Activated T-helper 9 cell treated with anti-CD3 and anti-CD28 coated beads, Interleukin-2, amount 50 U/mL, for 16 hours (primary cell): ENCODE results near the gene MARCHF9.

Source experiments
- DNase-seq: peaks from one replicate; pipeline ENCODE4 v3.0.0-alpha.2; 2020; ENCODE audit warnings: low read depth

The MARCHF9 gene

DNA sequence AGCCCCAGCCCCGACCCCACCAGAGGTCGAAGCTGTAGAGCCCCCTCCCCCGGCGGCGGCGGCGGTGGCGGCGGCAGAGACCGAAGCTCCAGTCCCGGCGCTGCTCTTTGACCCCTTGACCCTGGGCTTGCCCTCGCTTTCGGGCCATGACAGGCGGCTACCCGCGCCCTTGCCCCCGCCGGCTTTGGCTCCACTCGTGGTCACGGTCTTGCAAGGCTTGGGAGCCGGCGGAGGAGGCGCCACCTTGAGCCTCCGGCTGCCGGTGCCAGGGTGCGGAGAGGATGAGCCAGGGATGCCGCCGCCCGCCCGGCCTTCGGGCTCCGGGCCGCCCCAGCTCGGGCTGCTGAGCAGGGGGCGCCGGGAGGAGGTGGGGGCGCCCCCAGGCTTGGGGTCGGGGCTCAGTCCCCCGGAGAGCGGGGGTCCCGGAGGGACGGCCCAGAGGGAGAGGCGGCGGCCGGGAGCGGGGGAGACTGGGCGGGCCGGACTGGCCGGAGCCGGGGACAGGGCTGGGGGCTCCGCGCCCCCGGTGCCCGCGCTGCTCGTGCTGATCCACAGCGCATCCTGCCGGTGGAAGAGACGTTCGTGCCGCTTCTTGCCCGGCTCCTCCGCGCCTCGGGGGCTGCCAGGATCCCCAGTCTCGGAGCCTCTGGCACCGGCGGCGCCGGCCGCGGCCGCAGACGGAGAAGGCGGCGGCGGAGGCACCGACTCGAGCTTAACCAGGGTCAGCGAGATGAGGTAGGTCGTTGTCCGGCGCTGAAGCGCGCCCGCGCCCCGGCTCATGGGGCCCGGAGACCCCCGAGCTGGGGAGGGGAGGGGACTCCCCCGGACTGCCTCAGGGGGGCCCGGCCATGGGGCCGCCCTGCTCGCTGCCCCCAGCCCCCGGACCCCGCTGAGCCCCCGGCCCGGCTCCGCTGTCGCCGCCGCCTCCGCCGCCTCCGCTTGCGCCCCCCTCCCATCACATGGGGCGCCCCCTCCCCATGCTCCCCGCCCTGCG, 17.1 kb upstream of the MARCHF9 start:
- no peak for DNase-seq

DNA sequence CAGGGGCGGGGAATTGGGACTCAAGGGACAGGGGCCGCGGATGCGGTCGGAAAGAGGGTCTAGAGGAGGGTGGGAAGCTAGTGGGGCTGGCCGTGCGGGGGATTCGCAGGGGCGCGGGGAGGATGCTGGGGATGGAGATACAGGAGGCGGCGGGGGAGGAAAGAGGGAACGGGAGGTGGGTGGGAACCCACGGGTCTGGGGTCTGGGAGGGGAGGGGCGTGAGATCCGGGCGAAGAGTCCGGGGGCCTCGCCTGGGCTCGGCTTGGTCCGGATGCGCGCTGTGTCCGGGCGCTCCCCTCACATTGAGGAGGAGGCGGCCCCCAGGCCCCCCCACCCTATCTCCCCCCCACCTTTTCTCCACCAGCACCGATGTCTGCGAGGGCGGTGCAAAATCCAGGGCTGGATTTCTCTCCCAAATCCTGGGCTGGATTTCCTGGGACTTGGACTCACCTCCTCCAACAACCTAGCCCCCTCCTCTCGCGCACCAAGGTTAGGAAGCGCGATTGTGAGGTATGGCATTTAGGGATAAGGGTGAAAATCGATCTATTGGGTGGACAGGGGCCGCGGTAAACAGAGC, 16.2 kb upstream of the MARCHF9 start, which contains the start of gene AGAP2:
TSS of gene AGAP2 (minus strand) at position 82 of the 577 bp plus-strand sequence. CDS start 496 bp downstream, outside the sequence.
- no peak for DNase-seq

DNA sequence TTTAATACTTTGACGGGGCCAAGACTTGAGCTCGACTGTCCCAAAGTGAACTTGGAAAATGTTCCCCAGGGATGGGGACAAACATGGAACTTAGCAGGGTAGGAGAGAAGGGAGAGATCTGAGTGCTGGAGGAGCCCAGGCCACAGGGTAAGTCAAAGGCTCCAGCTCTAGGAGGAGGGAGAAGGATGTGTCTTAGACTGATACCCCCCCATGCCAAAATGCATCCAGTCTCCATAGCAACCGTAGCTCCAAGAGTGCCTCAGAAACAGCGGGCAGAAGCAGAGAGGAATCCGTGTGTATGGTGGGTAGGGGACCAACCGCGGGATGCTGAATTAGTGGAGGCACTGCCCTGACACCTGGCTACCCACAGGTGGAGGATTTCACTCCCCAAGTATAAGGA, 15.5 kb upstream of the MARCHF9 start:
- no peak for DNase-seq

DNA sequence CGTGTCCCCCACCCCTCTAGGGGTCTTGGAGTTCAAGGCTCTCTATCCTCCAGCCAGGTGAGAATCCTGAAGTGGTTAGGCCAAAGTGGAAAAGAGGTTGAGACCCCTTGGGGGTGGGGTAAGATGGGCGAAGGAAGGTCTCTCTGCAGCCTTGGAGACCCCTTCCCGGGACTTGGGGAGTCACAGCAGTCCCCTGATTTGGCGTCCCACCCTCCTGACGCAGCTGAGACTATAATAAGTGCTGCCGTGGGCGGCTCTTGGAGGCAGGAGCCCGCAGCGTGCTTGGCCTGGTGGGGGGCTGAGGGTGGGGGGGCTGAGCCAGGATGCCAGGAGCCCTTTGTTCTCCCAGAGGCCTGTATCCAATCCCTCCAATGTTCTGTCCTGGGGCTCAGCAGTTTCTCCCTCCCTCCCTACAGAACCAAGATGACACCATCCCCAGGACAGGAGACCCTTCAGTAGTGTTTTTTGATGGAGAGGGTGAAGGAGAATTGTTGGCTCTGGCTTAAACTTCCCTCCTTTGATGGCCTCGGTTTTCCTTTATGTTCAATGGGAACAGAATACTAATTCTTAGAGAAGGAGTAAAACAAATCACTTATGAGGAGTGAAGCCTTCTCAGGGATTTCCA, 14.9 kb upstream of the MARCHF9 start:
- no peak for DNase-seq

DNA sequence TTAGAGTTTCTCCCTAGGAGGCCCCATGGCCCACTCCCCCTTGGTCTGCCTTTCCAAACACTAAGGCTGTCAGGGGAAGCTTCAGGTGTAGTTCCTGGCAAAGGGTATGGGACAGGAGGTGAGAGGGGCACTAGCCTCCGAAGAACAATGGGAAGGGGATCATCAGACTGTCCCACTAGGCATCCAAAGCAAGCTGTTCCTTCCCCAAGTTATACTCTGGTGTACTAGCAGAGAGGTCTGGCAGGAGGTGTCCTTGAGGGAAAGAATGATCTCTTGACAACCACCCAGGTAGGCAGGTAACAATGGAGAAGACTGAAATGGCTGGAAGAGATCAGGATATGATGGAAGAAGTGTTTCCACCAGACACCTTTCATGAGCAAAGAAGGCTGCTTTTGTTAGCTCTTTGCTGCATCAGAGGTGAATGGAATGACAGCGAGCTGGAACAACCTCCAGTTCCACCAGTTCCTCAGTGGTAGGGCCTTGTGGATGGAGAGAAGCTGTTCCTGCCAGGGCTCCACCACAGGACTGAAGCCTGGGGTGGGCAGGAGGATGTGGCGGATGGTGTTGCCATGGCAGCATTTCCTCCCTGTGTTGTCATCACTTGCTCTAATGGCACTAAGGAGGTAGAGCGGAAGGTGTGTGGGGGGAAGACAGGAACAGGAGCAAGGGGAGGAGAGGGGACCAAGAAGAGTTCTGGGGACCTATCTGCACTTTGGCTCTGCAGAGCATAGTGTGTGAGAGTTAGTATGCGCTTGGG, 14.1 kb upstream of the MARCHF9 start:
- peak; percentile 59 for DNase-seq

DNA sequence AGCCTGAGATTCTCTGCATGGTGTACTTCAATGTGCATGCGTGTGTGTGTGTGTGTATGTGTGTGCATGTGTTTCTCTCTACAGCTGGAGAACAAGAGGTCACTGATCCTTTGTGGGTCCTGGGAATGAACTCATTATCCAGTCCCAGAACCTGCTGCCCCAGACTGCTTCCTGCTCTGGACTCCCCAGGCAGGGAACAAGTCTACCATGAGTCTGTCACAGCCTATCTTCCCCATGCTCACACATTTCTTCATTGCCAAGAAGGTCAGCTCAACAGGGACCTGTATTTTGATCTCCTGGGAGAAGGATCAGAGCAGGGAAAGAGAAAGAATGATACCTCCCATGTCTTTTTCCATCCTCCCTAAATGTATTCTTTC, 13.5 kb upstream of the MARCHF9 start:
- no peak for DNase-seq

DNA sequence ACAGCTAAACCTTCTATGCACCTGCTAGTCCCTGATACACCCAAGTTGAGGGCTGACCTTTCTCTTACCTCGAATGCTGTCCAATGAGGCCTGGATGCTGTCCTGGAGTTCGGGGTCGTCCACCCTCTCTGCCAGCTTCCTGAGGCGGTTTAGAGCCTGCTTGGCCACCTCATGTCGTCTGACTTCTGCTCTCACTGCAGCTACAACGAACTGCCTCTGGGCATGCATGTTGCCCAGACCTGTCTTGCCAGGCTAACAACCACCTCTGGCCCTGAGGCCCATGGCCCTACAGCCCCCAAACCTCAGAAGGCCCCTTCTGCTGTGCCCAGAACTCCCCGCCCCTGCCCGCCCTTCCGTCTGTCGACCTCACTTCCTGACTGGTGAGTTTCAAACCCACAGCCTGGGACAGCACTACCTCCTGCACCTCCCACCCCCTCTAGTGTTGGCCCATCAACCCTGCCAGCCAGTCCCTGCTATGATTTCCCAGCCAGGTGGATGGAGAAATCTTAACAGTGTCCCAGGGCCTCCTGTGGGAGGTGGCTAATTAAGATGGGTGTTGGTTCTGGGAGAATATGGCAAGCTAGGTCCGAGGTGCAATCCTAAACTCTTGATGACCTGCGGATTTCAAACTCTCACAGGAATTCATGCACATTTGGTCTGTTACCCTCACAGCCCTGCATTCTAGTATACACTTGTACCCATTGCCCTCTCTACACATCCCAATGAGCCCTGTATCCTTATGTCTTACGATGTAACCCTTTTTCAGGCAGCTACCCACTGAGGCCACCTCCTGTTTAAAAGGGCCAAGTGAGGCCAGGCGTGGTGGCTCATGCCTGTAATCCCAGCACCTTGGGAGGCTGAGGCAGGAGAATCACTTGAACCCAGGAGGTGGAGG, 12.8 kb upstream of the MARCHF9 start:
- peak; percentile 65 for DNase-seq

DNA sequence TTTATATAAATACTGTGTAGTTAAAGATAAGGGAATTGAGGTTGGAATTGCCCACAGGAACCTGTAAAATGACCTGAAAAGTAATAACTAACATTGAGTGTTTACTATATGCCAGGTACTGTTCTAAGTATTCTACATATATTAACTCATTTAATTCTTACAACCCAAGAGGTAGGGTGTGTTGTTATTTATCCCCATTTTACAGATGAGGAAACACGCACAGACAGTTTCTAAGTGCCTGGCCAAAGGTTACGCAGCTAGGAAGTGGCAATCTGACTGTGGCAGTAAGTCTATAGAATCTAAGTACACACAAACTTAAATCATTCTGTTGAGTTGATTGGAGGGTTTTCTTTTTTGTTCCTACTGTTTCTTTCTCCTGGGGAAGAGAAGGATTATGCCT, 11.1 kb upstream of the MARCHF9 start:
- no peak for DNase-seq

DNA sequence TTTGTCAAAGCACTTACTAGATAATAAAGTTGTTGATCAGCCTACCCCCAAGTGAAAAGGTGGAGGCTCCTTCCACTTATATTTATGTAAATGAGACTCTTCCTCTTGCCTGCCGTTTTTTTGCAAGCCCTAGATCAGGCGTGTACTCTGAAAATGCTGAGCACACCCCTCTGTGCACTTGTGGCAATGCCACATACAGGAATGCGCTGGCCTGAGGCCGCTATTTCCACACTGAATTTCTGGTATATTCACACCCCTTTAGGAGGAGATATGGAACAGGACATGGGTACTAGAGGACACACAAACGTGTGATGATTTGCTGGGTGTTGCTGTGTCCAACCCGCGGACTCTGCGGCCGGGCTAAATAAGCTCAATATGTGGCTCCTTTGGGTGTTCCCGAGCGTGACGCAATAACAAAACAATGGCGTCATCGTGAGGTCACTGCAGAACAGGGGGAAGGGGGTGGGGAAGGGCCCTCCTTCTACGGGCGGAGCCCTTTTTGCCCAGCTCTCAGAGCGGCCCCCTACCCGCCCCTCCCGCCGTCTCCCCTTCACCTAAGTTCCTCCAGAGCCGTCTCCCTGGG, 10.6 kb upstream of the MARCHF9 start:
- peak; percentile 54 for DNase-seq

DNA sequence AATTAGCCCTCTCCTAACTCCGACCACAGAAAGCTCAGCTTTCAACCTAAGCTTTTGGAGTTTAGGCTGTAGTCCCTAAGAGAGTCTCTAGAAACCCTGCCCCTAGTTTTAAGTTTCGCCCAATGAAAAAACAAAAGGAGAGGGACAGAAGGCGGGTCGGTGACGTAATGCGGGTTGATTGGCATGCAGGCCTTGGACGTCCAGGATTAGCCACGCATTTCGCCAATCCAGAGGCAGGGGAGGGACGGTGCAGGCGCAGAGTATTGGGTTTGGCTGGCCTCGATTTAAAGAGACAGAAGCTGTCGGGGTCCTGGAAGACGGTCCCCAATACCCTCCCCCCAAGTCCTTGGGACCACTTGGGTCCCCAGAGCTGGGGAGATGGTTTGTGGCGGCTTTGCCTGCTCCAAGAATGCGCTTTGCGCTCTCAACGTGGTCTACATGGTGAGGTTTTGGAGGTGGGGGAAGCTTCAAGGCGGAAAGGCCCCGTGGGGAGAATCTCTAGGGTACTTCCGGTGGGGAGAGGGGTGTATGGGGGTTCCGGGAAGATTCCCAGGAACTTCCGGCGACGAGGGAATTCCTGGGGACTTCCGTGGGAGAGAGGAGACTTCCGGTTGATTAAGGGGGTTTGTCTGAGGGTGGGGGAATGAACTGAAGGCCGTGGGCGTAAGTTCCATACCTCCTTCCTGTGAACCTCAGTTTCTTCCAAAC, 10.0 kb upstream of the MARCHF9 start, which contains the start of gene TSPAN31:
TSS of gene TSPAN31 (plus strand) at position 263 of the 708 bp plus-strand sequence. CDS start at position 379, 116 bp downstream.
- DNase-seq = peak; percentile 89

DNA sequence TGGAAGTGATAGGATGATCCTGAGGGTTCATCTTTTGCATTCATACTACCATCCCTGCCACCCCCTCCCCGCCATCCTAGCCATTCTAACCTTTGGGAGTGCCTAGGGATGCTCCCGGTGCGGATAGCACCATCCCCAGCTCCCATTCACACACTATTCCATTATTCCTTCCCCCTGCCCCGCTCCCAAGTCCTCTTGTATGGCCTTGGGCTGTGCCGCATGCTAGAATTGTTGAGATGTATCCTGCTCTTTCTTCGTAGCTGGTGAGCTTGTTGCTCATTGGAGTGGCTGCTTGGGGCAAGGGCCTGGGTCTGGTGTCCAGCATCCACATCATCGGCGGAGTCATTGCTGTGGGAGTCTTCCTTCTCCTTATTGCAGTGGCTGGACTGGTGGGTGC, 9.4 kb upstream of the MARCHF9 start:
- no peak for DNase-seq

DNA sequence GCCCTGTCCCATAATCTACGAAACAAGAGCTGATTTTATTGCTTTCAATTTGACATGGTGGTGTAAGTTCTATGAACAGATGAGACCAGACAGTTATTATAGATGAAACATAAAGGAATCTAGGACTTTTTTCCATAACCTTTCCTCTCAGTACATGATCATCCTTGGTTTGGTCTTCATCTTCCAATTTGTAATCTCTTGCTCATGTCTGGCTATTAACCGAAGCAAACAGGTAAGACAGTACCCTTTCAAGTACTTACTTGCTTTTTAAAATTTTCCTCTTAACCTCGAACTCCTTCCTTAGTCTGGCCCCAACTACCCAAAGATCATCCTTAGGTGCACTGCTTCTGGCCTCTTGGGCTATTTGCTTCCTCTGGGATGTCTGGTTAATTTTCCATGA, 8.9 kb upstream of the MARCHF9 start:
- no peak for DNase-seq

DNA sequence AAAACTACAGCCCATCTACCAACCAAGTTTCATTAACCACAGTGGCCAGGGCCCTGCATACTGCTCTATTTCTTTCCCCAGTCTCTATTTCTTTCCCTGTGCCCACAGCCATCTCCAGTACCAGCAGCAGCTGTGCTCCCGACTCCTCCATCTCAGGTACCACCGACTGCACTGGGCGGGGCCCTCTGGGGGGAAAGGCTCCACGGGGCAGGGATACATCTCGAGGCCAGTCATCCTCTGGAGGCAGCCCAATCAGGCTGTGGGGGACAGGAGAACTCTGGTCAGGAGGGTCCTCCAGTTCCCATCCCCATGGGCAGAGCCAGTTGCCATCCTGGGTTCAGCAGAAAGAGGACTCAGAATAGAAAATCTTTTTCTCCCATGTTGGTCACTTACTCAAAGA, 5.8 kb upstream of the MARCHF9 start:
- DNase-seq = no peak

DNA sequence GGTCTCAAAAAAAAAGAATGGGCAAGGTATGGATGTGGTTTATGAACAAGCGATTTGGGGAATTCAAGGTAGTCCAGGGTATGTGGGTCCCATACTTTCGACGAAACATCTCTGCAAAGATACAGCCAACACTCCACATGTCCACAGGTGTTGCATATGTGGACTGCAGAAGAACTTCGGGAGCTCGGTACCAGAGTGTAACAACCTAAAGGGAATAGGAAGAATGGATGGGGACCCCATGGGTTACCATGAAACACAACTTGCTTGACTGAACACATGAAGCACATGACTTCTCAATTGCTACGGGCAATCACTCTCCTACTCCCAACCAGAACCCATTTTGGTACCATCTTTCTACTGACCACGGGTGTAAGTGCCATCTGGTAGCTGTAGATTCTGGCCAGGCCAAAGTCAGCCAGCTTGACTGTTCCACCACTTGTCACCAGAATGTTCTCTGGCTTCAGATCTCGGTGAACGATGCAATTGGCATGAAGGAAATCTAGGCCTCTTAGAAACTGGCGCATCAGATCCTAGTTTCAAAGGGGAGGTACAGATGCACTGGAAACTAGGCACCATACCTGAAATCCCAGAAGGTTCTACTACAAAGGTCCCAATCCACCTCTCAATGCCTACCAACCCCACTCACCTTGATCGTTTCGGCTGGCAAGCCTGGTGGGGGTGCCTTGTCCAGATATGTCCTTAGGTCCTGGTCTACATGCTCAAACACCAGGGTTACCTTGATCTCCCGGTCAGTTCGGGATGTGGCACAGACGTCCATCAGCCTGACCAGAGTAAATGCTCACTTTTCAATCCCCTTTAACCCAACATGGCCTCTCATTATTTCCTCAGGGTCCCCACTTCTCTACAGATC, 4.1 kb upstream of the MARCHF9 start:
- no peak for DNase-seq

DNA sequence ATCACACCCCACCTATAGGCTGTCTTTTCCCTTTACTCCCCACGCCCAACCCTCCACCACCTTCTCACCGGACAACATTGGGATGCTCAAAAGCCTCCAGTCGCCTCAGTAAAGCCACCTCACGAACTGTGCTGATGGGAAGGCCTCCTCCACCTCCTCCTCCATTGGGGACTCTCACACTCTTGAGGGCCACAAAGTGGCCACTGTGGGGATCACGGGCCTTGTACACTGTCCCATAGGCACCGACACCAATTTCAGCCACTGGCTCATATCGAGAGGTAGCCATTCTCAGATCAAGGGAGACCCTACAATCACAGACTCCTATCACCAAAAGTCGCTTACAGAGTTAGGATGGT, 3.5 kb upstream of the MARCHF9 start:
- no peak for DNase-seq

DNA sequence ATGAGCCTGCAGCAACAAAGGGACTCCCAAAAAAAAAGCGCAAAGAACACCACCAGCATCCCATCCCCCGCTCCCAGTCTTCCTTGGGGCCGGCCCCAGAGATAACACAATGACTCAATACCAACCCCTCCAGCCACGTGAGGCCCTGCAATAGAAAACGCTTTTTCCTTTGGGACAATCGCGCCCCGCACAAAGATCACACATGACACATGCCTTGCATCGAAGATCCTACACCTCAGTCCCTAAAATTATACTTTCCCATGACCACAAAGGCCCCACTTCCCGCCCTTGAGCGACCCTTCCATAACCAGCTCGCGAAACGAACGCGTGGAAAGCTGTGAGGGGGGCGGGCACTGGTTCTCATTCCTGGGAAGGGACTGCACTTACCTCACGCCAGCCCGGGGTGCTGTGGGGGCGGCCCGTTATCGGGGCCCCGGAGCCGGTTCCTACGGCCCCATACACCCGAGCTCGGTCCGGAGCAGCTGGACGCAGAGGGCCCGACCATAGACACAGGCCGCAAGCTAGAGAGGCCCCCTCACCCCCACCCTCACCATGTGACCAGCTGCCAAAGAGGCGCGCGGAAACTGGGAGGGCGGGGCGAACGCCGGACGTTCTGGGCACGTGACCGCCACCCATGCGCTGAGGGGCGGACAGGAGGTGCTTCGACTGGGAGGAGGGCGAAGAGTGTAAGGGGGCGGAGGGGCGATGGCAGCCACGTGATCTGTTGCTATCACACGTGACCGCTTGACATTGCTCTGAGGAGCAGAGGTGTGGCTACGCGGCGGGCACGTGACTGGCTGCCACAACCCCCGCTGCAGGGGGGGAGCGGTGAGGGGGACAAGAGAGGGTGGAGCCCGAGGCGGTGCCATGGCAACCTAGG, 2.9 kb upstream of the MARCHF9 start, which contains the start of gene CDK4:
TSS of gene CDK4 (minus strand) at position 523 of the 880 bp plus-strand sequence. CDS start 593 bp downstream, outside the sequence.
- DNase-seq = peak; percentile 97

DNA sequence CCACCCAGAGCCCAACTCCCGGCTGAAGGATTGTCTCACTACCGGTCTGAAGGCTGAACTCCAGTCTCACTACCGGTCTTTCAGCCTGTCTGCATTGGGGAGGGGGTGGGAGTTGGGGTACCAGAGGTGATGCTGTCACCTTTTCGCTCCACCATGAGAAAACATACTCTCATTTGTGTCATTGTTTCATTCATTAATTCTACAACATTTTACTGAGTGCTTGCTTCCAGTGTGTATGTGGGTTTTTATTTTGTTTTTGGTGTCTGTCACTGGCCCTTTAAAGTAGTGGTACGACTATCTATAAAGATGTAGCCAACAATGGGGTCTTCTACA, 2.3 kb upstream of the MARCHF9 start:
- DNase-seq = no peak

DNA sequence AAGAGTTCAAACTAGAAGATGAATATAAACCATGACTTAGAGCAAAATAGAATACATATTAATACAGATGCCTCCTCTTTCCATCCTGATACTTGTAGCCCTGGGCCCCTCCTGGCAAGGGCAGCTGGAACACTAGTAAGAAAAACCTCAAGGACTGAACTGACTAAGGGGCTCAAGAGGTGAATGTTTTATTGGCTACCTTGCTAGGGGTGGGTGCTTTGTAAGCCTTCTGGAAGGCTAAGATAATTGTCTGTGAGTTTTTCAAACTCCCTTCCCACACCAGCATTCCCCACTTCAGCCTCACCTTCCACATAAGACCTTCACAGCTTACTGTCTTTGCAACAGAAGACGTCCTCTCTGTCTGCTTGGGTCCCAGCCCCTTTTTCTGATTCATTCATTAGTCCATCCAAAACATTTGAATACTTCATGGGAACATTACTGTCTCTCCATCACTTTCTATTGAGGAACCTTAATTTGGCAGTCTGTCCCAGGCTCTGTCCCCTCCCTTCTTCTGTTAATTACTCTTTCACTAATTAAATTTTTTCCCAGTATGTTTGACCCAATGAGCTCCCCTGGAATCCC, 1.1 kb upstream of the MARCHF9 start:
- DNase-seq = no peak
